Type B pancreatic cell (in vitro differentiated cells): ENCODE results near the gene SGIP1. TPM values are rescaled to one million over a fixed set of nuclear protein-coding genes. Genes with fewer than 3 reads are reported as not detected.

Source experiments
- DNase-seq: peaks from one replicate; pipeline ENCODE4 v3.0.0; 2021; ENCODE audit warnings: mixed read lengths; ENCODE audit not compliant: unreplicated experiment; ENCODE audit errors: extremely low spot score
- H3K27ac Mint-ChIP-seq: 2 replicates; pipeline ENCODE4 v1.8.0; 2021; ENCODE audit warnings: mild to moderate bottlenecking, mixed read lengths
- H3K27me3 Mint-ChIP-seq: 2 replicates; pipeline ENCODE4 v1.8.0; 2021; ENCODE audit warnings: mixed read lengths
- H3K36me3 Mint-ChIP-seq: 2 replicates; pipeline ENCODE4 v1.8.0; 2021; ENCODE audit warnings: mixed read lengths
- H3K4me1 Mint-ChIP-seq: one replicate; pipeline ENCODE4 v1.8.0; 2021; ENCODE audit warnings: mixed read lengths; ENCODE audit not compliant: unreplicated experiment
- H3K4me3 Mint-ChIP-seq: 2 replicates; pipeline ENCODE4 v1.8.0; 2021; ENCODE audit warnings: mild to moderate bottlenecking, mixed read lengths
- H3K9me3 Mint-ChIP-seq: 2 replicates; pipeline ENCODE4 v1.8.0; 2021; ENCODE audit warnings: mixed read lengths
- CTCF ChIP-seq: fragments of 200-600 bp; sonication (generic); conservative IDR thresholded peaks from 2 replicates; pipeline ENCODE4 v1.5.0; 2021; ENCODE audit warnings: antibody characterized with exemption, mild to moderate bottlenecking
- total RNA-seq: library from RNA; stranded (reverse); gene quantifications from 2 replicates; pipeline ENCODE4 v1.2.1, GENCODE V29; 2021; ENCODE audit warnings: low replicate concordance

The SGIP1 gene
- total RNA-seq, 1 donor from 2014 or later, result 3.4 TPM

- no peak overlapping the region for H3K4me3 Mint-ChIP-seq
- TF ChIP-seq CTCF, result no peak
- no peaks in the 10 kb centered on the region for H3K4me1 Mint-ChIP-seq
- no peaks in the 10 kb centered on the region for H3K36me3 Mint-ChIP-seq
- H3K9me3 Mint-ChIP-seq, result no peaks in the 10 kb centered on the region
- DNase-seq, result no peak
- no peak overlapping the region for H3K27ac Mint-ChIP-seq
- H3K27me3 Mint-ChIP-seq, result no peaks in the 10 kb centered on the region
Observed at GRCh38 chr1:66563094-66563800, 29.3 kb downstream of the SGIP1 start.

DNA sequence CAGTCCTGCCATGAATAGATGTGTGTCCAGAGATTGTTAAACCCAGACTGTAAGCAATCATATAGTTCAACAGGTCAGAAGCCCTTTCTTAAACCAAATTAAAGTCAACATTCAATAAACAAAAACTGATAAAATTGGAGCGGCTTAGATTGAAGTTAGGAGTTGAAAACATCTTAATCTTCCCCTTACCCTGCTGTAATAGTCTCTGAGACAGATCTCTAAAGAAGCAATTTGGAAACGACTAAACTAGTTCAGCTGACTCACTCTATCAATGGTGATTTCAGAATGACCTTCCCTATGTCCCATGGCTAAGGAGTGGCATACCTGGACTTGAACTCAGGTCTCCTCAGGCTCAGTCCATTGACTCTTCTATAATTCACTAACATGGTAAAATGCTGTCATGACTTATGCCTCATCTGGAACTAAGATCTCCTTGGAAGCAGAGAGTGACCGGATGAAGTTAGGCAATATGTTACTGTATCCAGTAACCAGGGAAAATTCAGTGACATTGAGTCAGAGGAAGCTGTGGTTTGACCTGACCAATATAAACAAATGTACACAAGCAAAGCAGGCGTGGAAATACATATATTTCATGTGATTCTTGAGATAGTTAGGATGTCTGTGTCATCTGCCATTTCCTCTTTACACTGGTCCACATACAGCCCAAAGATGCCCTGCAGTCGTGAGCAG lies 30.1 kb downstream of the SGIP1 start:
- no peaks in the 10 kb centered on the region for H3K27me3 Mint-ChIP-seq
- DNase-seq, result no peak
- H3K4me3 Mint-ChIP-seq, result no peak overlapping the region
- H3K36me3 Mint-ChIP-seq, result no peaks in the 10 kb centered on the region
- no peaks in the 10 kb centered on the region for H3K9me3 Mint-ChIP-seq
- H3K4me1 Mint-ChIP-seq, result no peaks in the 10 kb centered on the region
- TF ChIP-seq CTCF, result no peak
- no peak overlapping the region for H3K27ac Mint-ChIP-seq

- Mint-ChIP-seq H3K4me3 (no peak overlapping the region), H3K27ac (no peak overlapping the region), H3K9me3 (no peaks in the 10 kb centered on the region), H3K27me3 (no peaks in the 10 kb centered on the region), H3K4me1 (no peaks in the 10 kb centered on the region), H3K36me3 (no peaks in the 10 kb centered on the region)
- no peak for TF ChIP-seq CTCF
- no peak for DNase-seq
Observed at GRCh38 chr1:66570196-66570595, 36.2 kb downstream of the SGIP1 start.

DNA sequence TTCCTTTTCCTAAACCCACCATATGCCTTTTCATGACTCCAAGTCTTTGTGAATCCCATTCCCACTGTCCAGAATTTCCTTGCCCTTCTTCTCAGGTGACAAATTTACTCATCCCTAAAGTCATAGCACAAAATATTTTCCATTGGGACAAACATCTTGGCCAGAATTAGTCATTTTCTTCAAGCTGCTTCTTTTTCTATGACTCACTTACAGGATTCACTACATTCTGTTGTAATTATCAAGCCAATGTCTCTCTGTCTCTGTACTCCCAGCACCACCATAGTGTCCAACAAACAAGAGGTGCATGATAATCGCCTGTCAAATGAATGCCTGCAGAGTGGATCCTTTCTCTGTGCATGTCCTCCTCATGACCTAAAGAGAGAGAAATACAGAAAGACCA lies 37.8 kb downstream of the SGIP1 start:
- Mint-ChIP-seq H3K36me3 (no peaks in the 10 kb centered on the region), H3K4me3 (no peak overlapping the region), H3K27ac (no peak overlapping the region), H3K4me1 (peaks cover 4% of the 10 kb centered on the region), H3K9me3 (no peaks in the 10 kb centered on the region), H3K27me3 (no peaks in the 10 kb centered on the region)
- no peak for DNase-seq
- no peak for TF ChIP-seq CTCF

- Mint-ChIP-seq H3K4me3 (no peak overlapping the region), H3K27ac (no peak overlapping the region), H3K36me3 (no peaks in the 10 kb centered on the region), H3K27me3 (no peaks in the 10 kb centered on the region), H3K9me3 (no peaks in the 10 kb centered on the region), H3K4me1 (peaks cover 4% of the 10 kb centered on the region)
- DNase-seq, result no peak
- no peak for TF ChIP-seq CTCF
Observed at GRCh38 chr1:66575739-66576138, 41.8 kb downstream of the SGIP1 start.
